Fibroblast of the aortic adventitia (primary cell): ENCODE results near the gene TMEM52. TPM values are rescaled to one million over a fixed set of nuclear protein-coding genes. Genes with fewer than 3 reads are reported as not detected.
A peak's percentile ranks its signal among the peaks of the same experiment; 100 is the strongest.

Experiments
- DNase-seq: peaks from one replicate; pipeline ENCODE4 v3.0.0-alpha.2; 2010; ENCODE audit warnings: low read depth
- H3K4me3 ChIP-seq: 2 replicates; pipeline ENCODE4 v1.5.1; 2011; ENCODE audit warnings: low read depth, mild to moderate bottlenecking, control low read depth, low read length, moderate library complexity
- CTCF ChIP-seq: IDR thresholded peaks from 2 replicates; pipeline ENCODE4 v1.5.1; 2011; ENCODE audit warnings: mild to moderate bottlenecking, low read length, control low read depth, inconsistent platforms; ENCODE audit not compliant: insufficient read depth
- total RNA-seq: library from RNA; depleted of rRNA; stranded (reverse); fragments of >200 nt; gene quantifications from 2 replicates; pipeline ENCODE4 v1.2.3, GENCODE V29; 2012; ENCODE audit warnings: low replicate concordance

The TMEM52 gene
- total RNA-seq, 1 donor: 0.72 TPM

DNA sequence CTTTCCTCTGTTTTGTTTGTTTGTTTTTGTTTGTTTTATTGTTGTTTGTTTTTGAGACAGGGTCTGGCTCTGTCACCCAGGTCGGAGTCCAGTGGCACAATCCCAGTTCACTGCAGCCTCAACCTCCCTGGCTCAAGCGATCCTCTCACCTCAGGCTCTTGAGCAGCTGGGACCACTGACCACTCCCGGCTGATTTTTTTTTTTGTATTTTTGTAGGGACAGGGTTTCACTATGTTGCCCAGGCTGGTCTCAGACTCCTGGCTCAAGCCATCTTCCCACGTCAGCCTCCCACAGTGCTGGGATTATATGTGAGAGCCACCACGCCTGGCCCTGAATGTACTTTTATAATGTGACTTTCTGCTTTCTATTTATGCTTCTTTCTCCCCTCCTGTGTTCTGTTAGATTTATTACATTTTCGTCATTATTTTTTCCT lies 9.0 kb downstream of the TMEM52 start:
- H3K4me3 ChIP-seq: no peak overlapping the region
- DNase-seq: no peak
- no peak for TF ChIP-seq CTCF

GRCh38 chr1:1908506-1908791 lies 10.6 kb downstream of the TMEM52 start:
- no peak for DNase-seq
- peak overlapping the region; percentile 79 for H3K4me3 ChIP-seq
- TF ChIP-seq CTCF: no peak

DNA sequence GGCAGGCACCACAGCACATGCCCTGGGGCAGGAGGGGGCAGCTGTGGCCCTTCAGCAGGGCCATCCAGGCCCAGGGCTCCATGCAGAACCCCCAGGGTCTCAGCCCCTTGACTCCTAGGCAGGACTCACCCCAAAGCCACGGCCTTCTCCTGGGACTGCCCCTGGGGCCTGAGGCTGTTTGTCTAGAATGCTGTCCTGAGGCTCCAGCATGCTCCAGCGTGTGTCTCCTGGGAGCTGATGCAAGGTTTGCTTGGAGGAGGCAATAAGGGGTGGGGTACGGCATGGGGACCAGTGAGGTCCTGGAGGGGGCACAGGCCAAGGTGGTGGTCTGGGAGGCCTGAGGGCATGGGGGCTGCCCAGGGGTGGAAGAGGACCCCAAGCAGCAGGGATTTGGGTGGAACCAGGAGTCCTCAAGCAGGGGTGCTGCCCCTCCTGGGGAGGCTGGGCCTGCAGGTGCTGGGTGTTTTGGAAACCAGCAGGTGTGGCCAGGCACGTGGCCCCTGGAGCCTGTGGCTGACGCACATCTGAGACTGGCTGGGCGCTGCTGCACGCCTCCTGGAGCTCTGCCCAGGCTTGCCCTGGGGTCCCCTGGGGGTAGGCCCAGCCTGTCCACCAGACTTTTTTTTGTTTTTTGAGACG lies 11.9 kb downstream of the TMEM52 start:
- TF ChIP-seq CTCF: no peak
- DNase-seq: peak; percentile 54
- no peak overlapping the region for H3K4me3 ChIP-seq

DNA sequence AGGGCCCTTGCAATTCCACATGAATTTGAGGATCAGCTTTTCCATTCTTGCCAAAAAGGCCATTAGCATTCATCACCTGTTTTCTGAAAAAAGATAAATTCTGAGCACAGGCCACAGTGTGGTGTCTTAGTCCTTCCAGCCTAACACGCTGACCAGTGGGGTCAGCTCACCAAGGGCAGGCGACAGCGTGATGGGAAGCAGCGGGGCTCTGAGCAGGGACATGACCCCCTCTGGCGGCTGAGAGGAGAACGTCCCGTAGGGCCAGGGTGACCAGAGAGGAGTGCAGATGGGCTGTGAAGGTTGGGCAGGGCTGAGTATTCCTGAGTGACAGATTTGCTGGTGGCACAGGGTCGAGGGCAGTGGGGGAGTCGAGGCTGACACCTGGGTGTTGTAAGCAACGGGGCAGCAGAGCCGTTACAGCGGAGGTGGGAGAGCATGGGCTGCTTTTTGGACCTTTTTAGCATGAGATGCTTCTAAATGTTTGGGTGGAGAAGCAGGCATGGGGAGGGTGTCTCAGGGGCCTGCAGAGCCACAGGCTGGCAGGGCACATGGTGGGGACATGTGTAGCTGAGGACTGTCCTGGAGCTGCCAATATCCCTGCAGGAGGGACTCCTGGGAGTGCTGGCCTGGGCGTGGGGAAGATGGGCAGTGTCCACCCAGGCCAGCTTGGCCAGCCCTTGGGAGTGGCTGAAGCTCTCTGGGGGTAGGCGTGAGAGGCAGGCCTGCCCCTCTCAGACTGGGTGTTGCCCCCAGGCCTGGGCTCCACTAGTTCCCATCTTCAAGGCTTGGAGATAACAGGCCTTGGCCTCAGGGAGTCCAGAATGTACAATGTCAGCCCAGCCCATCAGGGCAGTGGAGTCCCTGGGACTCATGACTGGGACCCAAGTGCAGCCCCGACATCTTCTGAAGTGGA lies 12.6 kb downstream of the TMEM52 start:
- H3K4me3 ChIP-seq: no peak overlapping the region
- DNase-seq: peak; percentile 77
- TF ChIP-seq CTCF: peak; percentile 97

DNA sequence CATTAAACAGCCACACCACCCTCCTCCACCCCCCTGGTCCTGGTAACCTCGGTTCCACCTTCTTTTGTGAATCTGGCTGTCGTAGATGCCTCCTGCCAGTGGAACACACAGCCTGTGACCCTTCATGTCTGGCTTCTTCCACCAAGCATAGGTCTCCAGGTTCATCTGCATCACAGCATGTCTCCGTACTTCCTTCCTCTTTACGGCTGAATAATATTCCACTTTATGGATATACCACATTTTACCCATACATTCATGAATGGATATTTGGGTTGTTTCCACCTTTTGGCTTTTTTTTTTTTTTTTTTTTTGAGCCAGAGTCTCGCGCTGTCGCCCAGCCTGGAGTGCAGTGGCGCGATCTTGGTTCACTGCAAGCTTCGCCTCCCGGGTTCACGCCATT lies 15.9 kb downstream of the TMEM52 start:
- TF ChIP-seq CTCF: no peak
- DNase-seq: no peak
- no peak overlapping the region for H3K4me3 ChIP-seq

DNA sequence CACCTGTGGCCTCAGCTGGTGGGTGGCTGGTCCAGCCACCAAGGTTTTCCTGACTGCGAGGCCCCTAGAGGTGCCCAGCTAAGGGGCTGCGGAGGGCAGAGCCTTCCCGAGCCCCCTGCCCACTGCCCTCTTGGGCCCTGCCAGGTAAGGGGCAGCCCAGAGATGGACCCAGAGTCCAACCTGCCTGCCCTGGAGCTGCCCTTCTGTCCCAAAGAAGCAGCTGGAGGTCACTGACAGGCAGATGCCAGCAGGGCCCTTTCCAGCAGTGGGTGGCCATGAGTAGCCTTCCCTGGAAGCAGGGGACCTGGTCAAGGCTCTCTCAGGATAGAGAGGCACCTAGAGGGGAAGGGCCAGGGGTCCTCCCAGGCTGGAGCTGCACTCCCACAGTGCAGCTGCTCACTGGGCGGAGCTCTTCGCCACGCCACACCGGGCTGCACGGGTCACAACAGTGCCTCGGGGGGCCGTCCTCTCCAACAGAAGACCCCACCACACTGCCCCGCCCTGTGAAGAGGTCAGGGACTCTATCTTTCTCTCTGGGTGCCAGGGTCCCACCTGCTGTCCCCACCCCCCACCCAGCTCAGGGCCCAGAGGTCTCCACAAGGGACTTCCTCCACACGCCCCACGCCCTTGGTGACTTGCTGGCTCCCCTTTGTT lies 17.3 kb downstream of the TMEM52 start:
- no peak for TF ChIP-seq CTCF
- no peak overlapping the region for H3K4me3 ChIP-seq
- DNase-seq: no peak
